Suprapubic skin (tissue), 4 donors: ENCODE data around the gene MAP7. TPM values are rescaled to one million over a fixed set of nuclear protein-coding genes. Genes with fewer than 3 reads are reported as not detected.
"Not testable (repeated sequence)": the region's sequence is repeated elsewhere in the genome, so short reads cannot be mapped to it uniquely, and the experiment has no call there.

ENCODE experiments used
- DNase-seq, 2 donors: peaks; one replicate each; pipeline ENCODE4 v3.0.0-alpha.2; 2019; ENCODE audit warnings: low spot score in 2 of 2
- H3K27ac ChIP-seq: fragments of 200-600 bp; sonication (generic); one replicate; pipeline ENCODE4 v1.5.1; 2019
- H3K27me3 ChIP-seq: fragments of 200-600 bp; sonication (generic); one replicate; pipeline ENCODE4 v1.5.1; 2019
- H3K36me3 ChIP-seq: fragments of 200-600 bp; sonication (generic); one replicate; pipeline ENCODE4 v1.5.1; 2019
- H3K4me1 ChIP-seq: fragments of 200-600 bp; sonication (generic); one replicate; pipeline ENCODE4 v1.5.1; 2019
- H3K4me3 ChIP-seq: fragments of 200-600 bp; sonication (generic); one replicate; pipeline ENCODE4 v1.5.1; 2019; ENCODE audit warnings: mild to moderate bottlenecking
- H3K9me3 ChIP-seq: fragments of 200-600 bp; sonication (generic); one replicate; pipeline ENCODE4 v1.5.1; 2019
- CTCF ChIP-seq, 2 donors: fragments of 200-600 bp in 1 of 2; fragments of 450-650 bp in 1 of 2; sonication (generic) in 1 of 2; IDR thresholded peaks; one replicate each; pipeline ENCODE4 v1.5.1; 2016 to 2019; ENCODE audit warnings: antibody characterized with exemption in 2 of 2, mild to moderate bottlenecking in 1 of 2, moderate library complexity in 1 of 2
- EP300 ChIP-seq: sonication (generic); formaldehyde crosslinking; IDR thresholded peaks from one replicate; pipeline ENCODE4 v1.6.1; 2017; ENCODE audit warnings: antibody characterized with exemption
- POLR2A ChIP-seq, 2 donors: fragments of 450-650 bp; IDR thresholded peaks; one replicate each; pipeline ENCODE4 v1.6.1; 2017; ENCODE audit warnings: antibody characterized with exemption in 2 of 2, mild to moderate bottlenecking in 2 of 2, moderate library complexity in 2 of 2
- POLR2AphosphoS5 ChIP-seq, 3 donors: sonication (generic); formaldehyde crosslinking; IDR thresholded peaks; one replicate each; pipeline ENCODE4 v1.6.1; 2017; ENCODE audit warnings: antibody characterized with exemption in 3 of 3
- WGBS: methylation state at CpG from one replicate; pipeline ENCODE4 v1.1.5; 2018; 5-methylcytosine and 5-hydroxymethylcytosine counted together
- total RNA-seq, 4 donors: library from RNA; depleted of rRNA; stranded (reverse); fragments of >200 nt; gene quantifications; one replicate each; pipeline ENCODE4 v1.1.0, GENCODE V29; 2016

MAP7 gene
- total RNA-seq, 4 donors from 2014 or later, result 25.9 to 41.0 (median 28.8) TPM

- Histone ChIP-seq H3K27me3 (no peaks in the 10 kb centered on the region), H3K9me3 (no peaks in the 10 kb centered on the region), H3K4me3 (no peak overlapping the region), H3K4me1 (peaks cover 28% of the 10 kb centered on the region), H3K36me3 (no peaks in the 10 kb centered on the region), H3K27ac (no peak overlapping the region)
- 78% methylated on average over 3 of the region's 3 CpGs for WGBS
- DNase-seq, result no peak
- TF ChIP-seq EP300 (no peak), POLR2A (IDR thresholded peaks at IDR 0.05) (no peak), CTCF (IDR thresholded peaks at IDR 0.05) (no peak), POLR2AphosphoS5 (IDR thresholded peaks at IDR 0.05) (no peak)
Observed at GRCh38 chr6:136438441-136438840, 111.8 kb downstream of the MAP7 start.

DNA sequence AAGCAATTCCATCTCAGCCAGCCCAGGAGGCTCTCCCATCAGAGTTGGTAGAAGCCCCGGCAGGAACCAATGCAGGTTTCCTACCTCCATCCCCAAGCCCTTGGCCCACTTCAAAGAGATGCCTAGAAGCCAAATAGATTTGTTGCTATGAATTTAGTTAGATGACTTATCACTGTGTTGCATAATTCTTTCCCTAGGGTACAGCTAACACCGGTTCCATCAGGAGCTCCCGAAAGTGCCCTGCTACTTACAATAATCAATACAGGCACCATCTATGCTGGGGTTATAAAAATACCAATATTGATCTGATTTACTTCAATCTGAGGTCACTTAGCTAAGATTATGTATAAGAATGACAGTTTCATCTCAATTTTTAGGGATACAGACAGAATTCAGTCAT is 113.0 kb downstream of the MAP7 start:
- Histone ChIP-seq H3K4me1 (peaks cover 28% of the 10 kb centered on the region), H3K36me3 (no peaks in the 10 kb centered on the region), H3K9me3 (no peaks in the 10 kb centered on the region), H3K27ac (no peak overlapping the region), H3K27me3 (no peaks in the 10 kb centered on the region), H3K4me3 (no peak overlapping the region)
- 62% methylated on average over 3 of the region's 3 CpGs for WGBS
- no peak for DNase-seq
- TF ChIP-seq CTCF (IDR thresholded peaks at IDR 0.05) (no peak), EP300 (no peak), POLR2AphosphoS5 (IDR thresholded peaks at IDR 0.05) (no peak), POLR2A (IDR thresholded peaks at IDR 0.05) (no peak)

- no peaks in the 10 kb centered on the region for H3K9me3 ChIP-seq
- TF ChIP-seq POLR2AphosphoS5 (IDR thresholded peaks at IDR 0.05), result no peak
- no peak for TF ChIP-seq CTCF (IDR thresholded peaks at IDR 0.05)
- no peak for TF ChIP-seq POLR2A (IDR thresholded peaks at IDR 0.05)
- TF ChIP-seq EP300, result no peak
- H3K4me1 ChIP-seq, result peaks cover 24% of the 10 kb centered on the region
- no peak for DNase-seq
- H3K27me3 ChIP-seq, result no peaks in the 10 kb centered on the region
- H3K4me3 ChIP-seq, result no peak overlapping the region
- 70% methylated on average over 2 of the region's 2 CpGs for WGBS
- H3K27ac ChIP-seq, result peak overlapping the region; percentile 31
- no peaks in the 10 kb centered on the region for H3K36me3 ChIP-seq
Observed at GRCh38 chr6:136435101-136435500, 115.1 kb downstream of the MAP7 start.

GRCh38 chr6:136431306-136431705 is 118.9 kb downstream of the MAP7 start:
- not testable (repeated sequence) for H3K27ac ChIP-seq, H3K27me3 ChIP-seq
- WGBS, result 94% methylated on average over 5 of the region's 5 CpGs

DNA sequence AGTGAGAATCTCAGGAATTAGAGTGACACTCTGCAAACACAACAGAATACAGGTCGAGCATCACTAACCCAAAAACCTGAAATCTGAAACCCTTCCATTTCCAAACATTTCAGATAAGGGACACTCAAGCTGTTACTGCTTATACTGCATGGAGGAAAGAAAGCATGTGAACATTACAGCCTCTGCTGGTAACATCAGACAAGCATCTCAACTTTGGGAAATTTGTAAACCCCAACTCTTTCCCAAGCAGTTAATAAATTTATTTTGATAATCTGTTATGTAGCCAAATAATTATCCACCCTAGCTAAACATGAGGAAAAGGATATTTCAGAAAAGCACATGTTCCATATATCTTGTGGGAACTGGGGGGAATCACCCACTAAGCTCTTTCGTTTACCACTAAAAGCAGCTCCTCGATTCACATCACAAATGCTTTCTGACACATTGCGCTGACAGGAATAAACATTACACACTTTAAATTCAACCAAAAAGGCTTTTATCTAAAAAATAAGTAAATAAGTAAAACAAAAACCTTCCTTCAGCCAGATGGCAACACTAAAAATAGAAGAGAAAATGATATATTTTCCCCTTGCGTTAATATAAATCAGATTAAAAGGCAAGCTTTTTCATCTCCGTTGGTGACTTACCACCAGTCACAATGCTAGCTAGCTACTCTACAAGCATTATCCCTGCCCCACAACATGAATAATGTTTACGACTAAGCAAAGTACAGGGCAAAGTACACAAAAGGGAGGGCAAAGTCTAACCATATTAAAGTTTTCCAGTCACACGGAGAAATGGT is 120.8 kb downstream of the MAP7 start:
- Histone ChIP-seq H3K27me3 (no peaks in the 10 kb centered on the region), H3K36me3 (no peaks in the 10 kb centered on the region), H3K27ac (no peak overlapping the region), H3K4me1 (peaks cover under 1% of the 10 kb centered on the region), H3K4me3 (no peak overlapping the region), H3K9me3 (no peaks in the 10 kb centered on the region)
- no peak for DNase-seq
- TF ChIP-seq EP300 (no peak), CTCF (IDR thresholded peaks at IDR 0.05) (no peak), POLR2AphosphoS5 (IDR thresholded peaks at IDR 0.05) (no peak), POLR2A (IDR thresholded peaks at IDR 0.05) (no peak)
- 65% methylated on average over 8 of the region's 8 CpGs for WGBS

More at GRCh38 chr6:136431306-136431705, 118.9 kb downstream of the MAP7 start:
- DNase-seq, H3K9me3 ChIP-seq, H3K4me1 ChIP-seq, H3K36me3 ChIP-seq, H3K4me3 ChIP-seq: not testable (repeated sequence)

GRCh38 chr6:136427378-136427717 is 122.9 kb downstream of the MAP7 start:
- TF ChIP-seq EP300 (no peak), CTCF (IDR thresholded peaks at IDR 0.05) (no peak), POLR2AphosphoS5 (IDR thresholded peaks at IDR 0.05) (no peak), POLR2A (IDR thresholded peaks at IDR 0.05) (no peak)
- DNase-seq, result no peak
- no peaks in the 10 kb centered on the region for H3K9me3 ChIP-seq

More at GRCh38 chr6:136427378-136427717, 122.9 kb downstream of the MAP7 start:
- Histone ChIP-seq H3K27ac (no peak overlapping the region), H3K4me1 (no peaks in the 10 kb centered on the region), H3K4me3 (no peak overlapping the region), H3K27me3 (no peaks in the 10 kb centered on the region), H3K36me3 (no peaks in the 10 kb centered on the region)
